ENCODE results near the gene AKAP5. TPM values are rescaled to one million over a fixed set of nuclear protein-coding genes. Genes with fewer than 3 reads are reported as not detected.

AKAP5 gene
- total and polyA plus RNA-seq, 2 of the 13 experiments (the other 11 are each of a cell fraction or from before 2014, with no cell fraction given) = 0.18 to 1.5 TPM

DNA sequence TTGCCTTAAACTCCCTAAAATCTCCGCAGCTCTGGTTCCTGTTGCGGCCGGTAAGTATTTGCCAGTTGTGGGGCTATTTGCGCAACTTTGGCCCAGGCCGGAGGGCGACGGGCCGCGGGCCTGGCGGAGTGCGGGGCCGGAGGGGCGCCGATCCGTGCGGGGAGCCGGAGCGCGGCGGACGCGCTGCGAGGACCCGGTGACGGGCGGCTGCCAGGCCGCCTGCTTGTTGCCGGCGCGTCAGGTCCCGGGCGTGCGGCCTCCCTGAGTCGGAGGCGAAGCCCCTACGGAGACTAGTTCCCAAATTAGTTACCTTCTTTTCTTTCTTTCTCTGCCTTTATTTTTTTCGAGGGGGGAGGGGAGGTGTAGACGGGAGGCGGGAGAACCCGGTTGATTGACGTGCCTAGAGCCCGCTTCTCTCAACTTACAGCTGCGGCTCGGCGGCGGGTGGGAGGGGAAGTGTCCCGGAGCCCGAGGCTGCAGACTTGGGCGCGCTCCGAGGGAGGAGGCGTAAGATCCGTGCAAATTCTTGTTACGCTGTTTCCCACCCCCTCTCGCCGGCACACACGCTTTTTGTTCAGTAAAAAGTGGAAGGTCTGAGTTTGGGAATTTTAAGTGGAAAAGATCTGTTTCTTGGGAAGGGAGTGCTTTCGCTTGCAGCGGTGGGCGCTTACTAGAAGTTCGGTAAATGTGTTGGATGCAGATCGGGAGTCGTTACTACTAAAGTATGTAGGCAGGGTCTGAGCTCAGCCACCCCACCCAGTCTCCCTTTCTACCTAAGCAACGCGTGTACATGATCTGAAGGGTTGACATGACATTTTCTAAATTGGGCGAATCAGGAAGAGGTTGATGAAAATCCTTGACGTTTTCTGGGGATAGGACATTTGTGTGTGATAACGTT lies 39.8 kb downstream of the AKAP5 start (continued):
- TF ChIP-seq, protein P1, sequence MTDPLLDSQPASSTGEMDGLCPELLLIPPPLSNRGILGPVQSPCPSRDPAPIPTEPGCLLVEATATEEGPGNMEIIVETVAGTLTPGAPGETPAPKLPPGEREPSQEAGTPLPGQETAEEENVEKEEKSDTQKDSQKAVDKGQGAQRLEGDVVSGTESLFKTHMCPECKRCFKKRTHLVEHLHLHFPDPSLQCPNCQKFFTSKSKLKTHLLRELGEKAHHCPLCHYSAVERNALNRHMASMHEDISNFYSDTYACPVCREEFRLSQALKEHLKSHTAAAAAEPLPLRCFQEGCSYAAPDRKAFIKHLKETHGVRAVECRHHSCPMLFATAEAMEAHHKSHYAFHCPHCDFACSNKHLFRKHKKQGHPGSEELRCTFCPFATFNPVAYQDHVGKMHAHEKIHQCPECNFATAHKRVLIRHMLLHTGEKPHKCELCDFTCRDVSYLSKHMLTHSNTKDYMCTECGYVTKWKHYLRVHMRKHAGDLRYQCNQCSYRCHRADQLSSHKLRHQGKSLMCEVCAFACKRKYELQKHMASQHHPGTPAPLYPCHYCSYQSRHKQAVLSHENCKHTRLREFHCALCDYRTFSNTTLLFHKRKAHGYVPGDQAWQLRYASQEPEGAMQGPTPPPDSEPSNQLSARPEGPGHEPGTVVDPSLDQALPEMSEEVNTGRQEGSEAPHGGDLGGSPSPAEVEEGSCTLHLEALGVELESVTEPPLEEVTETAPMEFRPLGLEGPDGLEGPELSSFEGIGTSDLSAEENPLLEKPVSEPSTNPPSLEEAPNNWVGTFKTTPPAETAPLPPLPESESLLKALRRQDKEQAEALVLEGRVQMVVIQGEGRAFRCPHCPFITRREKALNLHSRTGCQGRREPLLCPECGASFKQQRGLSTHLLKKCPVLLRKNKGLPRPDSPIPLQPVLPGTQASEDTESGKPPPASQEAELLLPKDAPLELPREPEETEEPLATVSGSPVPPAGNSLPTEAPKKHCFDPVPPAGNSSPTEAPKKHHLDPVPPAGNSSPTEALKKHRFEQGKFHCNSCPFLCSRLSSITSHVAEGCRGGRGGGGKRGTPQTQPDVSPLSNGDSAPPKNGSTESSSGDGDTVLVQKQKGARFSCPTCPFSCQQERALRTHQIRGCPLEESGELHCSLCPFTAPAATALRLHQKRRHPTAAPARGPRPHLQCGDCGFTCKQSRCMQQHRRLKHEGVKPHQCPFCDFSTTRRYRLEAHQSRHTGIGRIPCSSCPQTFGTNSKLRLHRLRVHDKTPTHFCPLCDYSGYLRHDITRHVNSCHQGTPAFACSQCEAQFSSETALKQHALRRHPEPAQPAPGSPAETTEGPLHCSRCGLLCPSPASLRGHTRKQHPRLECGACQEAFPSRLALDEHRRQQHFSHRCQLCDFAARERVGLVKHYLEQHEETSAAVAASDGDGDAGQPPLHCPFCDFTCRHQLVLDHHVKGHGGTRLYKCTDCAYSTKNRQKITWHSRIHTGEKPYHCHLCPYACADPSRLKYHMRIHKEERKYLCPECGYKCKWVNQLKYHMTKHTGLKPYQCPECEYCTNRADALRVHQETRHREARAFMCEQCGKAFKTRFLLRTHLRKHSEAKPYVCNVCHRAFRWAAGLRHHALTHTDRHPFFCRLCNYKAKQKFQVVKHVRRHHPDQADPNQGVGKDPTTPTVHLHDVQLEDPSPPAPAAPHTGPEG (CRISPR knock-in tag; IDR thresholded peaks at IDR 0.05) = 0 out of 2 replicates have a peak, but pooled peaks have one; percentile 16
- TF ChIP-seq ZNF550 (CRISPR knock-in tag; IDR thresholded peaks at IDR 0.05; ENCODE audit: borderline replicate concordance) = no peak
- TF ChIP-seq NCOA5 (CRISPR knock-in tag; IDR thresholded peaks at IDR 0.05) = no peak
- TF ChIP-seq NAIF1 (CRISPR knock-in tag; IDR thresholded peaks at IDR 0.05; ENCODE audit: borderline replicate concordance) = no peak; the same call in 1 of the 2 replicates
- TF ChIP-seq MIXL1 (CRISPR knock-in tag; IDR thresholded peaks at IDR 0.05) = no peak
- TF ChIP-seq, protein P2, sequence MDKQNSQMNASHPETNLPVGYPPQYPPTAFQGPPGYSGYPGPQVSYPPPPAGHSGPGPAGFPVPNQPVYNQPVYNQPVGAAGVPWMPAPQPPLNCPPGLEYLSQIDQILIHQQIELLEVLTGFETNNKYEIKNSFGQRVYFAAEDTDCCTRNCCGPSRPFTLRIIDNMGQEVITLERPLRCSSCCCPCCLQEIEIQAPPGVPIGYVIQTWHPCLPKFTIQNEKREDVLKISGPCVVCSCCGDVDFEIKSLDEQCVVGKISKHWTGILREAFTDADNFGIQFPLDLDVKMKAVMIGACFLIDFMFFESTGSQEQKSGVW (CRISPR knock-in tag; IDR thresholded peaks at IDR 0.05; ENCODE audit: borderline replicate concordance) = no peak
- TF ChIP-seq, protein P3, sequence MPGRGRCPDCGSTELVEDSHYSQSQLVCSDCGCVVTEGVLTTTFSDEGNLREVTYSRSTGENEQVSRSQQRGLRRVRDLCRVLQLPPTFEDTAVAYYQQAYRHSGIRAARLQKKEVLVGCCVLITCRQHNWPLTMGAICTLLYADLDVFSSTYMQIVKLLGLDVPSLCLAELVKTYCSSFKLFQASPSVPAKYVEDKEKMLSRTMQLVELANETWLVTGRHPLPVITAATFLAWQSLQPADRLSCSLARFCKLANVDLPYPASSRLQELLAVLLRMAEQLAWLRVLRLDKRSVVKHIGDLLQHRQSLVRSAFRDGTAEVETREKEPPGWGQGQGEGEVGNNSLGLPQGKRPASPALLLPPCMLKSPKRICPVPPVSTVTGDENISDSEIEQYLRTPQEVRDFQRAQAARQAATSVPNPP (CRISPR knock-in tag; IDR thresholded peaks at IDR 0.05) = no peak
- peak; percentile 13; the same call in 1 of the 2 replicates for TF ChIP-seq SPEN (CRISPR knock-in tag; IDR thresholded peaks at IDR 0.05; ENCODE audit: low read depth)
- TF ChIP-seq ZNF563 (CRISPR knock-in tag; IDR thresholded peaks at IDR 0.05) = peak; percentile 81
- TF ChIP-seq LCORL (IDR thresholded peaks at IDR 0.05) = no peak
- no peak; the same call in 1 of the 2 replicates for TF ChIP-seq LCORL (CRISPR knock-in tag; IDR thresholded peaks at IDR 0.05)
- TF ChIP-seq RFX3 (CRISPR knock-in tag; IDR thresholded peaks at IDR 0.05) = no peak

Measured in HepG2 (cell line).